Right atrium auricular region (tissue), 2 donors: ENCODE results near the gene FAM180A. TPM values are rescaled to one million over a fixed set of nuclear protein-coding genes. Genes with fewer than 3 reads are reported as not detected.

Source experiments
- DNase-seq: peaks from one replicate; pipeline ENCODE4 v3.0.0-alpha.2; 2019; ENCODE audit warnings: low spot score
- H3K27ac ChIP-seq, 2 donors: fragments of 200-600 bp; sonication (generic); 1 replicate in 1 of 2; 2 replicates in 1 of 2; pipeline ENCODE4 v1.5.1; 2016 to 2019
- H3K27me3 ChIP-seq, 2 donors: fragments of 200-600 bp; sonication (generic); one replicate each; pipeline versions ENCODE4 v1.5.1 to v1.6.0; 2017 to 2019
- H3K36me3 ChIP-seq: fragments of 200-600 bp; sonication (generic); one replicate; pipeline ENCODE4 v1.5.1; 2016
- H3K4me1 ChIP-seq, 2 donors: fragments of 200-600 bp; sonication (generic); one replicate each; pipeline versions ENCODE4 v1.5.1 to v1.6.0; 2017 to 2019
- H3K4me3 ChIP-seq, 2 donors: fragments of 200-600 bp; sonication (generic); 1 replicate in 1 of 2; 2 replicates in 1 of 2; pipeline ENCODE4 v1.5.1; 2017 to 2019; ENCODE audit warnings: mild to moderate bottlenecking in 1 of 2, moderate library complexity in 1 of 2
- H3K9me3 ChIP-seq, 2 donors: fragments of 200-600 bp; sonication (generic); one replicate each; pipeline ENCODE4 v1.5.1; 2019
- CTCF ChIP-seq, 2 donors: fragments of 200-600 bp; sonication (generic); IDR thresholded peaks; one replicate each; pipeline ENCODE4 v1.5.1; 2019; ENCODE audit warnings: antibody characterized with exemption in 2 of 2
- total RNA-seq, 2 donors: library from RNA; depleted of rRNA; stranded (reverse); fragments of >200 nt; gene quantifications; one replicate each; pipeline ENCODE4 v1.1.0, GENCODE V29; 2016

FAM180A gene
- total RNA-seq, 2 donors from 2014 or later: 4.0 to 5.9 TPM

GRCh38 chr7:135763261-135763660 is 14.6 kb upstream of the FAM180A start:
- Histone ChIP-seq H3K9me3 (no peaks in the 10 kb centered on the region), H3K27ac (no peak overlapping the region), H3K27me3 (no peaks in the 10 kb centered on the region), H3K4me3 (no peak overlapping the region), H3K4me1 (peaks cover 0 to 16% of the 10 kb centered on the region in 2 donors), H3K36me3 (no peaks in the 10 kb centered on the region)
- no peak for DNase-seq
- no peak for TF ChIP-seq CTCF (IDR thresholded peaks at IDR 0.05)

GRCh38 chr7:135761751-135762488 is 13.3 kb upstream of the FAM180A start:
- DNase-seq: peak; percentile 60
- Histone ChIP-seq H3K36me3 (no peaks in the 10 kb centered on the region), H3K4me3 (no peak overlapping the region), H3K27ac (peak overlapping the region; percentile 28 to 47), H3K4me1 (peaks cover 0 to 16% of the 10 kb centered on the region in 2 donors), H3K9me3 (no peaks in the 10 kb centered on the region), H3K27me3 (no peaks in the 10 kb centered on the region)
- TF ChIP-seq CTCF (IDR thresholded peaks at IDR 0.05): no peak

- DNase-seq: peak; percentile 4
- Histone ChIP-seq H3K27ac (no peak overlapping the region), H3K36me3 (no peaks in the 10 kb centered on the region), H3K9me3 (no peaks in the 10 kb centered on the region), H3K27me3 (no peaks in the 10 kb centered on the region), H3K4me3 (no peak overlapping the region), H3K4me1 (peaks cover 0 to 28% of the 10 kb centered on the region in 2 donors)
- TF ChIP-seq CTCF (IDR thresholded peaks at IDR 0.05): no peak
Measured at GRCh38 chr7:135759532-135759931, 10.9 kb upstream of the FAM180A start.

- no peak for TF ChIP-seq CTCF (IDR thresholded peaks at IDR 0.05)
- peak; percentile 79 for DNase-seq
- H3K36me3 ChIP-seq: no peaks in the 10 kb centered on the region
- H3K4me3 ChIP-seq: peak overlapping the region; percentile 3 to 25
- no peaks in the 10 kb centered on the region for H3K9me3 ChIP-seq
- H3K27me3 ChIP-seq: no peaks in the 10 kb centered on the region
- H3K27ac ChIP-seq: peak overlapping the region; percentile 63 to 69
- H3K4me1 ChIP-seq: peaks cover 0 to 28% of the 10 kb centered on the region in 2 donors
Measured at GRCh38 chr7:135758531-135758932, 9.9 kb upstream of the FAM180A start.

GRCh38 chr7:135757719-135758411 is 9.3 kb upstream of the FAM180A start:
- Histone ChIP-seq H3K36me3 (no peaks in the 10 kb centered on the region), H3K27me3 (no peaks in the 10 kb centered on the region), H3K4me3 (peak overlapping the region; percentile 3 to 25), H3K27ac (peak overlapping the region; percentile 63 to 69), H3K4me1 (peaks cover 0 to 28% of the 10 kb centered on the region in 2 donors), H3K9me3 (no peaks in the 10 kb centered on the region)
- no peak for TF ChIP-seq CTCF (IDR thresholded peaks at IDR 0.05)
- peak; percentile 73 for DNase-seq
